Measurements from ENCODE around the gene XK.
"Not testable (repeated sequence)": the region's sequence is repeated elsewhere in the genome, so short reads cannot be mapped to it uniquely, and the experiment has no call there.

The XK gene, protein sequence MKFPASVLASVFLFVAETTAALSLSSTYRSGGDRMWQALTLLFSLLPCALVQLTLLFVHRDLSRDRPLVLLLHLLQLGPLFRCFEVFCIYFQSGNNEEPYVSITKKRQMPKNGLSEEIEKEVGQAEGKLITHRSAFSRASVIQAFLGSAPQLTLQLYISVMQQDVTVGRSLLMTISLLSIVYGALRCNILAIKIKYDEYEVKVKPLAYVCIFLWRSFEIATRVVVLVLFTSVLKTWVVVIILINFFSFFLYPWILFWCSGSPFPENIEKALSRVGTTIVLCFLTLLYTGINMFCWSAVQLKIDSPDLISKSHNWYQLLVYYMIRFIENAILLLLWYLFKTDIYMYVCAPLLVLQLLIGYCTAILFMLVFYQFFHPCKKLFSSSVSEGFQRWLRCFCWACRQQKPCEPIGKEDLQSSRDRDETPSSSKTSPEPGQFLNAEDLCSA

DNA sequence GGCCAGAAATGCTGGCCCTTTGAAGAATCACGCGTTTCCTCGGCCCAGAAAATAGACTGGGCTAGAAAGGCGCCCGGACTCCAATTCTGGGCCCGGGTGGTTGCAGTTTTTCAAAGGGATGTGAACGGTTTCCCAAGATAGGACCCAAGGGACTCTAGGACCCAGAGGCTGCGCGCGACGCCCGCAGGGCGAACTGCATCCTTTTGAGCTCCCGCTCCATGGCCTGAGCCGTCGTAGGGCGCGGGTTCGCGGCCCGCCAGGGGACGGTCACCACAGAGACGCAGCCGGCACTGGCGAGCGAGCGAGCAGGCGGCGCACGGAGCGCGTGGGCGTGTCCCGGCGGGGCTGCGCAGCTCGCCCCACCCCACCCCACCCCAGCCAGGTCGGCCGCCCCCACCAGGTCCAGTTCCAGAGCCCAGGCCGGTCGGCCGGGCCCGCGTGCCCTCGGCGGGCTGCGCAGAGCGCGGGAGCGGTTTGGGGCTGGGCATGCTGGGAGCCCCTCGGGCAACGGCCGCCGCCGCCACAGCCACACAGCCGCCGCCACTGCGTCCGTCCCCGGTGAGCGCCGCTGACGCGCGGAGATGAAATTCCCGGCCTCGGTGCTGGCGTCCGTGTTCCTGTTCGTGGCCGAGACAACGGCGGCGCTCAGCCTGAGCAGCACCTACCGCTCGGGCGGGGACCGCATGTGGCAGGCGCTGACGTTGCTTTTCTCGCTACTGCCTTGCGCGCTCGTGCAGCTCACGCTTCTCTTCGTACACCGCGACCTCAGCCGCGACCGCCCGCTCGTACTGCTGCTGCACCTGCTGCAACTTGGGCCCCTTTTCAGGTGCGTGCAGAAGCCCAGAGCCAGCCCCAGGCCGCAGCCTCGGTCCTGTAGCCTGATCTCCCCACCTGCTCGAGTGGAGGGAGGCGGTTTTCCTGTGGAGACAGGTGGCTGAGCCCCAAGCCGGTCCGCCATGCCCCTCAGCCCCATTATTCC lies at the start of gene XK:
Gene XK, plus strand, starts transcription at position 411 of the 979 bp plus-strand sequence. Its CDS starts 171 bp downstream, at position 582.
- peak; percentile 50 for DNase-seq

DNA sequence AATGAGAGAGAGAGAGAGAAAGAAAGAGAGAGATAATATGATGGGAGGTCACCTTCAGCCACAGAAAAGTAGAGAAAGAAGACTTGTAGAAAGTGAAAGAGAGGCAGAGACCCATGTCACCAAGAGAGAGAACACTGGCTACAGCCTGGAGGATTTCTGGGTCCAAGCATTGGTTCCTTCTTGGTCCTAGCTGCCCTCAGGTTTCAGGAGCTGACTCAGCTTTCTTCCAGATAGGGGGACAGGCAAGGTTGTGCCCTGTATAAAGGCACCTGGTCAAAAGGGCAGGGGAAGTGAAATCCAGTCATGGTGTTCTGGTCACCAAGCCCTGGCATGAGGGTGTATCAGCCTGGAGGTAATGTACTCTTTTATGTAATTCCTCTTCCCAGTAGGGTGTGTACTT lies 47.5 kb upstream of the XK start:
- DNase-seq = no peak

DNA sequence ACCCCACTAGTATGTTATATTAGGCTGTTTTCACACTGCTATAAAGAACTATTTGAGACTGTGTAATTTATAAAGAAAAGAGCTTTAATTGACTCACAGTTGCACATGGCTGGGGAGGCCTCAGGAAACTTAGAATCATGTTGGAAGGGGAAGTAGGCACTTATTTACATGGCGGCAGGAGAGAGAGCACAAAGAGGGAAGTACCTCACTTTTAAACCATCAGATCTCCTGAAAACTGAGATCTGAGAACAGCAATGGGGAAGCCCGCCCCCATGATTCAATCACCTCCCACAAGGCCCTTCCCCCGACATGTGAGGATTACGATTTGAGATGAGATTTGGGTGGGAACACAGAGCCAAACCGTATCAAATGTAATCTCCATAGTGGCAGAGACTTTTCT lies 45.4 kb upstream of the XK start:
- DNase-seq = no peak

DNA sequence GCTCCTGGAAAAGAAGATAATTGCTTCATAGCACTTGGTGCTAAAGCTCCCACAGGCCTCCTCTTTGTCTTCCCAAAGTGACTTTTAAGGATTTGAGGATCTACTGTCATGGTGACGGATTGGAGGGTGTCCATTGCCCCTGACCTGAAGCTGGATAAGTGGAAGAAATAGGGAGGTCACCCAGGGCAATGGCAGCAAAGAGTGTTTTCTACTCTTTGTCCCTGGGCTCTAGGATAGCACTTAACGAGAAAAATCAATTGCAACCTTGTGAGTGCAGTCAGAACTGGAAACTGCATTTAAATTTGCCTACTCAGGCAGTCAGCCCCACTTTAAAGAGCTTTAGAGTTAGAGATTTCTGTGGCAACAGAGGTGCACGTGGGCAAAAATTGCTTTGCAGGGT lies 43.7 kb upstream of the XK start:
- no peak for DNase-seq

DNA sequence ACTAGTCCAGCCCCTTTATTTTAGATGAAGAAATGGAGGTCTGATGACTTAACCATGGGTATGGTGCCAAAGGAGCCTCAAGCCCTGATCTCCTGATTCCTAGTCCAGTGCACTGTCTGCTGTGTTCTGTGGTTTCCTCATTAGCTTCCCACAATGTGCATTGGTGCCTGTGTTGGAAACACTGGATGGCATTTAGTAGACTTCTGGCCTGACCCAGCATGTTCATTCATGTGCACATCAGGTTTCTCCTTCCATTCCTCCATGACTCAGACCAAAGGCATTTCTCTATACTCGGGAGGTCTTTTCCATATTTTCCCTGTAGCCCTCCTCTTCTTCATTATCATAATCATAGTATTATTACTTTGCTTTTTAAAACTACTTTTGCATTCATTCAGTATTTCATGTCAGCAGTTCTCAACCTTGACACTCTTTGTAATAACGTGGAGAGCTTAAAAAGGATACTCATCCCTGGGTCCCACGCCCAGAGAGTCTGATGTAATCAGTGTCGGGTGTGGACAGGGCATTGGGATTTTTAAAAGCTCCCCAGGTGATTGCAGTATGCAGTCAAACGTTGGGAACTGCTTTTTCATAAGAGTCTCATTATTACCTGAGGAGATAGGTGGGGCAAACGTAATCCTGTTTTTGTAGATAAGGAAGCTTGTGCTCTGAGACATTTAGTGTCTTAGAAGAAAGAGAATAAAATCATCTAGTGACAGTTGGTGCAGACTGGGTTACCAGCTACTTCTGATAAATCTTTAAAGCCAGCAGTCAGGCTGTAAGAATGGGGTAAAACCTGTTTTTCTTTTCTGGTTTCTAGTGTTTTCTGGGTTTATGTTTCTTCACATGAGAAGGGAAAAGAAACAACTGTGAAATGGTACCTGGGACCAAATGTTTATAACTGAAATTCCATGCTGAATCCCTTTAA lies 40.9 kb upstream of the XK start:
- no peak for DNase-seq

DNA sequence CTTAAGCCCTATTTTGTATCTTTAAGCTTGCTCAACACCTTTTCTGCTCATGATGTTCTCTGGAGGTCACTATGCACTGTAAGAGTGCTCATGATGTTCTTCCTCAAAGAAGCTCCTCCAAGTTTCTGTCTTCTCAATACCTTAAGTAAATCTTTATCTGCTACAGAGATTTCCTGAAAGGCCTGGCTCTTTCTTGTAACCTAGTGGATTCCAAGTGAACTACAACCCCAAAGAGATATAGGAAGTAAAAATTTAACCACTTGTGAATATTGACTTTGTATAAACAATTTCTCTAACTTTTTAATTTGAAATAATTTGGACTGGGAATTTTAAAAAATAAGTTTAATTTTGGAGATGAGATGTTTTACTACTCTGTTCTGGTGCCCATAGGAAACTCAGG lies 39.3 kb upstream of the XK start:
- no peak for DNase-seq

DNA sequence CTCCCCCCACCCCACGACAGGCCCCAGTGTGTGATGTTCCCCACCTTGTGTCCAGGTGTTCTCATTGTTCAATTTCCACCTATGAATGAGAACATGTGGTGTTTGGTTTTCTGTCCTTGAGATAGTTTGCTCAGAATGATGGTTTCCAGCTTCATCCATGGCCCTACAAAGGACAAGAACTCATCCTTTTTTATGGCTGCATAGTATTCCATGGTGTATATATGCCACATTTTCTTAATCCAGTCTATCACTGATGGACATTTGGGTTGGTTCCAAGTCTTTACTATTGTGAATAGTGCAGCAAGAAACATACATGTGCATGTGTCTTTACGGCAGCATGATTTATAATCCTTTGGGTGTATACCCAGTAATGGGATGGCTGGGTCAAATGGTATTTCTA lies 34.7 kb upstream of the XK start:
- not testable (repeated sequence) for DNase-seq

DNA sequence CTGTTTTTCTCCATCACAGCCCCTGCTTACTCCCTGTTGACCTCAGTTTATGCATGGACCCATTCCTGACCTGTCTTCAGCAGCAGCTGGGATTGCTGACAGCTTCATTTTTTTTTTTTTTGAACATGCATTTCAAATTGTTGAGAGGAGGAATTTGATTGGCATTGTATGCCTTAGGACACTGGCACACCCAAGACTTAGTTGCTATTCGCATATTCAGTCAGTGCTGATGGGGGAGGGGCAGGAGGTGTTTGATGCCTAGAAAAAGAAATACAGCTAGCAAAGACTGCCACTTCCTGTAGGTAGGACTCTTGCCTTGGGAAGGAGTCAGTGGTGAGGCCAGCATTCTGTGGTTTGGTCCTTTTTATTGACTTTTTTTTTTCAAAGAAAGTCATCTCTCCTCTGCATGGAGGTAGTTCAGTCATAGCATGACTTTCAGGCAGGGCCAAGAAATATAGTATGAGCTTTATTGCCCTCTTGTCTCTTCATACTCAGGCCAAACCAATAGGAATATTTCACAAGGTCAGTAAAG lies 33.6 kb upstream of the XK start:
- DNase-seq = no peak

DNA sequence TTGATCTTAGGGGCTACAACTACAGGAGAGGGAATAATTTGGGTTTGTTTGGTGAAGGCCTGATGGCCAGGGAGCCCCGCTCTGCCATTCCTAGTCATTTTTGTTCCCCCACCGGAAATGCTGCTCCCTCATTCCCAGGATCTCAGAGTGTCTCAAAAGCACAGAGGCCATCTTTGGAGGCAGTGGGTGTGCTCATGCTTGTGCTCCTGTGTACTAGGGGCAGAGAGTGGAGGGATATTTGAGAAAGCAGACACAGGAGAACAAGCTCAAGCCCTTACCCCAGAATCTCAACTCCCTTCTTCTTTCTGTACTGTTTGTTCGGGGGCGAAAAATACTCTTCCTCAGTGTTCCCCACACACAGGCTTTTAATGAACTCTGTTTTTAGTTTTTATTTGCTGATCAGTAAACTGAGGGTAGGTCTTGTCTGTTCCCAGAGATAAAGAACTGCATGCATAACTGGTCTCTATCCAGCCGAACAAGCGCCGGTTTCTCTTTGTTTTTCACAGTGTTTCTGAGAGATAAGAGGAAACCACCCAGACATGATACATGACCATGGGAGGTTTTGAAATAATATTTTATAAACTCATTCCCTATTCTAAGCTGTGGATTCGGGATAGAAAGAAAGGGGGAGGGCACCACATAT lies 32.9 kb upstream of the XK start:
- no peak for DNase-seq

DNA sequence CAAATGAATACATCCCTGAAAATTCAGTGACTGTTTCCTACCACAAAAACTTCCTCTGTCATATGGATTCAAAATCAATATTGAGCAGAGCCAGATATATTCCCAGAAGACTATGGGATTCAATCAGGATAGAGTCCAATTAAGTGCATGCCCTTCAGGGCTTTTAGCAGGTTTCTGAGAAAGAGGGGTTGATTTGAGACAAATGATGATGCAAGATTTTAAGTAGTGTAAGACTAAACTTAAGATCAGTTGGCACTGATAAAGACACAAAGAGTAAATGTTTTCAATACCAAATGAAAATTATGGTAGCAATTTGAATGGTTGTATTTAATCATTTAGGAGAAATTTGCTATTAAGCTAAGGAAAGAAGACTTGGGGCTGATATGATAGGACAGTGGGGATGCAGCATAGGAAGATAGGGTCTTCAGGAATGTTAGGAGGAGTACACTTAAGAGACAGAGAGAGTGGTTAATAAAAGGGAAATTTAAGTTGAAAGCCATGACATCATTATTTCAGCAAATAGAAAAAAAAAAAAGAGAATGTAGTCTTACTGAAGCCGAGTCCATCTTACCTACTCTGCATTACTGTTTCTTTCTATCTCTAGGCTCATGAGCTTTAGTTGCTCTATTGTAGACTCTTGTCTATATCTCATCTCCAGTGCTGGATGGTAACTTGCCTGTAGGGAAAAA lies 32.0 kb upstream of the XK start:
- no peak for DNase-seq

DNA sequence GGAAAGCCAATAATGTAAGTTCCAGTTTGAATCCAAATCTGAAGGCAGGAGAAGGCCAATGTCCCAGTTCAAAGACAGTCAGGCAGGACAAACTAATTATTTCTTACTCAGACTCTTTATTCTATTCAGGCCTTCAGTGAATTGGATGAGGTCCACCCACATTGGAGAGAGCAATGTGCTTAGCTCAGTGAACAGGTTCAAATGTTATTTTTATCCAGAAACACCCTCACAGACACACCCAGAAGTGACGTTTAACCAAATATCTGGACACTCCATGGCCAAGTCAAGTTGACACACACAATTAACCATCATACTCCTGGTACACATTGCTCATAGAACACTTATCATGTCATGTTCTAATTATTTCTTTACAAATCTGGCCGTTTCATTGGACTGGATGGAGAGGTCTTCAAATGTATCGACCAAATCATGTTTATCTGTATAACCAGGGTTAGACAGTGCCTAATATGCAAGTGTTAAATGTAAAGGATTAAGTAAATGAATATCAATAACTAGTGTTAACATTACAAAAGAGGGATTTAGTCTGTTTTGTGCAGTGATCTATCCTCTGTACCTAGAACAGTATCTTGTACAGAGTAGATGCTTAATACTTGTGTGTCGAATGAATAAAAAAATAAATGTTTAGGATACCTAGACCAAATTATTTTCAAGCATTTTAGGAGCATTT lies 27.1 kb upstream of the XK start:
- no peak for DNase-seq

DNA sequence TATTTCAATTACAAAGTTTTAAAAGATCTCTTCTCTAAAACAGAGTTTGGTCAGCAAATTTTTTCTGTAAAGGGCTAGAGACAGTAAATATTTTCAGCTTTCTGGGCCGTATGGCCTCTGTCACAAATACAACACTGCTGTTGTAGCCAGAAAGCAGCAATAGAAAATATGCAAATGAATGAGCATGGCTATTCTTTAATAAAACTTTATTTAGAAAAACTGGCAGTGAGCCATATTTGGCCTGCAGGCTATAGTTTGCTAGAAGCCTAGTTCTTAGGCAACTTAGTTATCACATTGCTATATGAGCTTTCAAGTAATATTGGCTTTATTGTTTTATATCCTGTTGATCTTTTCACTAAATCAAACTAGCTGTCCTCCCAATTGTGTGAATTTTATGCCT lies 26.5 kb upstream of the XK start:
- no peak for DNase-seq

DNA sequence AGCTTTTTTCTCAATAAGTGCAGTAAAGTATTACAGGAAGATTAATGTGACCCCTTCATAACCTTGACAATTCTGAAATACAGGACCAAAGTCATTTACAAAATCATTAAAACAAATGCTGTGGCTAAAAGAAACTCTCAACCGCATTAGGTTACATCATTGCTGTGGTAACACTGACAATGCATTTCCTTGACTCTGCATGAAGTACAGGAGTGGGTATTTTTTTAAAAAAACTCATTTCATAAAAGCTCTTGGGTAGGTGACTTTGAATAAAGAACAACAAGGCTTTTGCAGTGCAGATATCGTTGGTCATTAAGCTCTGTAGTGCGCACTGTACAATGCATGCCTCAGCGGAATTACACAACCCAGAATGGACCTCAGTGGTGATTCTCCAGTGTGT lies 23.4 kb upstream of the XK start:
- DNase-seq = no peak

DNA sequence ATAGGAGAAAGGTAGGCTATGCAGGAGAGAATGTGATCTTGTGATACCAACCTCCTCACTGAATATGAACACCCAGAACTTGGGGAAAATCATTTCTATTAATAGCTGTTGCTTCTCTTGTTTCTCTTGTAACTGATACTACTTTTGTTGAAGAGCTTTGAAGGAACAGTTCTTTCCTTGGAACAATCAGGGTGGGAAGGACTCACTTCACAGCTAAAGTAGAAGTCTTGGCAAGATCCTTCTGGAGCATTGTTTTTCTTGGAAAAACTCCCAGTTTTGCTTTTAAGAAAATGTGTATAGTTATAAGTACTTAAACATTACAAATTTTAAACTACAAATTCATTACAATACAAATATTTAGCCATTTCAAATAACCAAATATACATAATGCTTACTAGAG lies 19.1 kb upstream of the XK start:
- no peak for DNase-seq

DNA sequence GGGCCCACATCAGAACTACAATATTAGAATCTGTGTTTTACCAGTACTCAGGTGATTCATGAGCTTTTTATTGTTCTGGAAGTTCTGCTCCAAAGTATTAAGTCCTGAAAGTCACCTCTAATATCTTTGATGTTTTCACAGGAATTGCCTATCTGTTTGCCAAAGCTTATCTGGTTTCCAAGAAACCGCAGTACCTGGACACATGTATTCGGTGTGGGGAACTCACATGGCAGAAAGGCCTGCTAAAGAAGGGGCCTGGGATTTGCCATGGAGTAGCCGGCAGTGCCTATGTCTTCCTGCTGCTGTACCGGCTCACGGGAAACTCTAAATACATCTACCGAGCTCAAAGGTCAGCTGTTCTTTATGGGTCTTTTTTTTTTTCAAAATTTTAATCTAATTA lies 18.4 kb upstream of the XK start:
- DNase-seq = no peak

DNA sequence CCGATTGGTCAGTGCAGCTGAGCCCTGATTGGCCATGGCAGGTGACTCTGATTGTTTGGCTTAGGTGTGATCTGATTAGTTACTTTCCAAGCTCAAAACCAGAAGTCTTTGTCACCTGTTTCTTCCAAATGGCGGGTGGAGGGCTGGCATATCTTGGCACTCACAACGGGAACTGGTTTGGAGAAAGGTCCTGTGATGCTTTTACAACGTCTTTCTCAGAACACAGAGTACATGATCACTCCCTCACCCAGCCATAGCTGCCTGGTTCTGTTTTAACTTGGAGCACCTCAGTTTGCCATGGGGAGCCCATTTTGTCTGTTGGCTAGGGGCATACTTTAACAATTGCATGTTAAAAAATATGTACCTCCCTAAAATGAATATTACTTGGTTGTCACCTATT lies 13.0 kb upstream of the XK start:
- no peak for DNase-seq

DNA sequence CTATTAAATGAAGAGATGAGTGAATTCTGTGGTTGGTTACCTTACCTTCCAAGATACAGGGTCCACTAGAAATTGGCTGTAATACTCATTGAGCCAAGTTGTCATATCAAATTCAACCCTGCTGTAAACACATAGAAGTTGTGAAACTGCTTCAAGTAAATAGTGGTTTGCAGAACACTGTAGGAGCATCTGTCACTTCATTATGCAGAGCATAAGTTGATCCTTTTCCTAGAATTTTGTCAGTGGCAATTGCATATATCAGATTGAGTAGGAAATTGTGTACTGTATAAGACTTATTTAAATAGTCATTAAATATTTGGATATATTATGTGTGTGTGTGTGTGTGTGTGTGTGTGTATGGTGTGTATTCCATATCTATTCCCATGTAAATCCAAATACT lies 8.8 kb upstream of the XK start:
- no peak for DNase-seq

DNA sequence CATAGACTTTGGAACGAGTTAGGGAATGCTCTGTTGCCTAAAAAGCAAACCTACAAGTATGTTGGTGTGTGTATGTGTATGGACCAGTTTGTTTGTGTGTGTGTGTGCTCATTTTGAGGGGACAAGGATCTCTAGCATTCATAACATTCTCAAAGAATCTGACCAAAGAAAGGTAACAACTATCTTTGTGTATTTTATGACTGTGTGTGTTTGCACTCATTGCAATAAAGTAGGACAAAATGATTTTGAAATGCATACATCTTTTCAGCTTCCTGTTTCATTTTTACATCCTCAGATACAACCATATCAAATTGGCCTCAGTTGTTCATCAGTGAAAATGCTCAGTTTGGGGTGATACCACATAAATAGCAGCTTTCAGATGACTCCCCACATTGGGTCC lies 8.3 kb upstream of the XK start:
- DNase-seq = no peak

DNA sequence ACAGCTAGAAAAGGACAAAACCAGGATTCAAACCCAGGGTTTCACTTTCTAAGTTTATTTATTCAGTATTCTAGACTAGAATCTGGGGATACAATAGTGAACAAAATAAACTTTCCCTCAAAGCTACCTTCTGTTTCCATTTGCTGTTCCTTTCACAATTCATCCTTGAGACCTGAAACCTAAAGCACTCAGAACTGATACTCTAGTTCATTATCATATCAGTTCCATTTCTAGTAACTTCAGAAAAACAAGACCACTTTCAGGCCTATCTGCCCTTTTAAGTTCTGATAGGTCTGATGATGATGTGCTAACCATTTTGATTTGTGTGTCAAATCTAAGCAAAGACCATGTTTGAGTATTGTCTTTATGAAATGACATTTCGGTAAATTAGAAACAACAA lies 7.8 kb upstream of the XK start:
- no peak for DNase-seq

DNA sequence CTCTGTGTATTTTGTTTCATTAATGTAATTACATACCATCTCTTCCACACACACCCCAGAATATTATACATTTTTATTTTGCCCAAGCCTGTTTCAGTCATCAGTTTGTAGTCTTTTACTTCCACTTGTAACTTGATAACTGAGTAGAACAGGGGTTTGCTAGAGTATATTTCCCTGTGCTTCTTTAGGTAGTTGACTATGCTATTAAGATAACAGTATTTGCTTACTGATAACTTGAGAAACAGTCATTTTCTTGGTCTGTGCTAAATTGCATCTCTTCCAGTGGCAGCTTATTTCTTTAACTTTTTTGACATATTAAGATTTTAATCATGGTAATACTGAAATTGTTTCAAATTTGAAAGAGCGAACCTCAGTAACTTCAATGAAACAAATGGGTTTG lies 7.0 kb upstream of the XK start:
- DNase-seq = no peak

DNA sequence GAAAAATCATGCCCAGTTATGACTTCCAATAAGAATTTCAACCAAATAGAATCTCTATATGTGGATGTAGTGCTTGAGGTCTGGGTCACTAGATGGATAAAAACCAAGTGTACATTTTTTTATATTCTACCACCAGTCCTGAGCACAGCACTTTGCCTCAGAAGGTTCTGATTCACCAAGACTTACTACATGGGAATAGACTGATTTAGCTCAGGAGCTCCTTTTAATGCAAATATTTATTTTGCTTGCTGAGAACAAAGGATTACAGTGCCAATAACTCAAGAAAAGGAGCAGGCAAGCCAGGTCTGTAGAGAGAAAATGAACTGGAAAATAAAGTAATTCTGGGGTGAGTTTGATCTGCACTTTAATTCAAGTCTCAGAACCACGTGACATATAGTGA lies 6.4 kb upstream of the XK start:
- DNase-seq = no peak

All from stimulated activated CD8-positive, alpha-beta memory T cell treated with anti-CD3 and anti-CD28 coated beads, Interleukin-4, amount 100 ng/mL, for 48 hours (primary cell).